NCI-H2029 treated with DMSO at 0.1 percent for 48 hours (cell line): ENCODE results near the gene VDAC1.
"Not testable (repeated sequence)": the region's sequence is repeated elsewhere in the genome, so short reads cannot be mapped to it uniquely, and the experiment has no call there.

Source experiments
- DNase-seq: peaks from one replicate; lab custom pipeline; 2025; lab: John Stamatoyannopoulos, UW

The VDAC1 gene

DNA sequence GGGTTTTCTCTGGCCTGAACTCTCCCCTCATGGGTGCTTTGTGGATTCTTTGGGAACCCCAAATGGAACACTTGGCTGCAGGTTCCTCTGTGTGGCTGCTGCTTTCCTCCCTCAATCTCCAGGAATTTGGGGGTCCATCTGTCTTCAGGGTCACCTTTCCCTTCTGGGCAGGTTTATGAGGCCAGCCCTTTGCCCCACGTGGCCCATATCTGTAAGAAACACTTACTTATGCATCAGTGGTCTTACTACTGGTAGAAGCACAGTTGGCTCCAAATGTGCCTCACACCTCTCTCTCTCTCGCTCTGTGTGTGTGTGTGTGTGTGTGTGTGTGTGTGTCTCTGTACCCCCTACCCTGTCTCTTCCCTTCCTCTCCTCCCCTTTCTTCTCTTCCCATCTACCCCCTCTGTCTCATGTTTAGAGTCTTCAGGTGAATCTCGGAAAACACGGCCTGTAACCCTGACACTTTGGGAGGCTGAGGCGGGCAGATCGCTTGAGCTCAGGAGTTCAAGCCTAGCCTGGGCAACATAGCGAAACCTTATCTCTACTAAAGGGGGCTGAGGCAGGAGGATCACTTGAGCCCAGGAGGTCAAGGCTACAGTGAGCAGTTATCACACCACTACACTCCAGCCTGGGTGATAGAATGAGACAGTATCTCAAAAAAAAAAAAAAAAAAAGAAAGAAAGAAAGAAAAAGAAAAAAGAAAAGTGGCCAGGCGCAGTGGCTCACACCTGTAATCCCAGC, 63.1 kb downstream of the VDAC1 start:
- no peak for DNase-seq

DNA sequence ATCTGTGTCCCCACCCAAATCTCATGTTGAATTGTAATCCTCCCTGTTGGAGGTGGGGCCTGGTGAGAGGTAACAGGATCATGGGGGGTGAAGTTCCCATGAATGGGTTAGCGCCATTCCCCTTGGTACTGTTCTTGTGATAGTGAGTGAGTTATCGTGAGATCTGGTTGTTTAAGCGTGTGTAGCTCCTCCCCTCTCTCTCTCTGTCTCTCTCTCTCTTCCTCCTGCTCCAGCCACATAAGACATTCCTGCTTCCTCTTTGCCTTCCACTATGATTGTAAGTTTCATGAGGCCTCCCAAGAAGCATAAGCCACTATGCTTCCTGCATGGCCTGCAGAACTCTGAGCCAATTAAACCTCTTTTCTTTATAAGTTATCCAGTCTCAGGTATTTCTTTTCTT, 65.1 kb downstream of the VDAC1 start:
- no peak for DNase-seq

DNA sequence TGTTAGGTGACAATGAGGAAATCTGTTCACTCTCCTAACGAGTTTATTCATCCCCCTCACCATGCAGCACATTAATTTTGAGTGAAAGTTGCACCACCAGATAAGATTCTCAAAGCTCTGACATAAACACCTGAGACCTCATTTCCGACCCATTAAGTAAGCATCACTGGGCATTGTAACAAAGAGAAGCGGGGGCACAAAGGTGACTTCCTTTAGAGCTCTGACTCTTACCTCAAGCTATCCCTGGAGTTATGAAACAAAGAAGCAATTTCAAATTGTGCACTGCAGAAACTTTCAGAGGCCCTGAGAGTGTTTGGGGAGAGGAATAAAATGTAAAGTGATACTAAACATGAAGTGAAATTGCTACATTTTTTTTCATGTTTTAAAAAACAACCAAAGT, 65.8 kb downstream of the VDAC1 start:
- DNase-seq: no peak

DNA sequence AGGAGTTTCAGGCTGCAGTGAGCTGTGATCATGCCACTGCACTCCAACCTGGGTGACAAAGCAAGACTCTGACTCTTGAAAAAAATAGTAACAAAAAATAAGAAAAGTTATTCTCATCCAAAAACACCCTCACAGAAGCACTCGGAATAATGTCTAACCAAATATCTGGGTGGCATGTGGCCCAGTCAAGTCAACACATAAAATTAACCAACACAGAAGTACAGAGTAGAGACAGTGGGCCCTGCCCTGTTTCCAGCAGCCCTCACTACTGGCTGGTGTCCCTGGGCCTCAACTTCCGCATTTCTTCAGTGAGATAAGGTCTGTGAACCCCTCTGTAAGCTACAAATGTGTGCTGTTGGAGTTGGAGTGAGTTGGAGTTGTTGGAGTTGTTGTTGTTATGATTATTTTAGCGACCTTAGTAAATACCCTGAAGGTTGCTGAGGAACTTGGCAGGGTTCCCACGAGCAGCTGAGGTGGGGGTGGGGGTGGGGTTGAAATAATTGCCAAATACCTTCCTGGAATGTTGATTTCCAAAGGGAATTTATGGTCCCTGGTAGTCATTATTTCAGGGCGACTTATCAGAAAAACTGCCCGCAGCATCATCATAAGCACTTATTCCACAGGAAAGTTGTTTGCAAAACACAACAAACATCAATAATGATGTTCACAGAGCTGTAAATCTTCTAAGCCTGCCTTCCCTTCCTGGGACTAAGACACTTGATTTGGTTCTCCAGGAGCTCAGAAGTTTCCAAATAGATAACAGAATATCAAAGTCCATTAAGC, 66.5 kb downstream of the VDAC1 start:
- DNase-seq: no peak

DNA sequence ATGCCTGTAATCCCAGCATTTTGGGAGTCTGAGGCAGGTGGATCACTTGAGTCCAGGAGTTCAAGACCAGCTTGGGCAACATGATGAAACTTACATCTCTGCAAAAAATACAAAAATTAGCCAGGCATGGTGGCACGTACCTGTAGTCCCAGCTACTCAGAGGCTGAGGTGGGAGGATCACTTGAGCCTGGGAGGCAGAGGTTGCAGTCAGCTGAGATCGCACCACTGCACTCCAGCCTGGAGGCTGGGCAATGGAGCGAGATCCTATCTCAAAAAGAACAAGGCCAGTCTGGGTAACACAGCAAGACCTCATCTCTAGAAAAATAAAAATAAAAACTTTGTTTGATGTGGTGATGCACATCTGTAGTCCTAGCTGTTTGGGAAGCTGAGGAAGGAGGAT, 67.1 kb downstream of the VDAC1 start:
- not testable (repeated sequence) for DNase-seq

DNA sequence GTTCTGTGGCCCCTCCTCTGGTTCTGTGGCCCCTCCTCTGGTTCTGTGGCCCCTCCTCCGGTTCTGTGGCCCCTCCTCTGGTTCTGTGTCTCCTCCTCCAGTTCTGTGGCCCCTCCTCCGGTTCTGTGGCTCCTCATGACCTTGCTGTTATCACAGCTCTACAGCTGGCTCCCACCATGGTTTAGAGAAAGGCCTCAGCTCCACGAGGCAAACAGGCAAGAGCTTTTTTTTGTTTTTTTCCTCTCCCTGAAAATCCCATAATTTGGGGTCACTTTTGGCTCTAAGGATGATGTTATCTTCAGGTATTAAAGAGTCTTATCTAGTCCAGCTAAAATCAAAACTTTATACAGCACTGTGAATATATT, 68.1 kb downstream of the VDAC1 start:
- no peak for DNase-seq

DNA sequence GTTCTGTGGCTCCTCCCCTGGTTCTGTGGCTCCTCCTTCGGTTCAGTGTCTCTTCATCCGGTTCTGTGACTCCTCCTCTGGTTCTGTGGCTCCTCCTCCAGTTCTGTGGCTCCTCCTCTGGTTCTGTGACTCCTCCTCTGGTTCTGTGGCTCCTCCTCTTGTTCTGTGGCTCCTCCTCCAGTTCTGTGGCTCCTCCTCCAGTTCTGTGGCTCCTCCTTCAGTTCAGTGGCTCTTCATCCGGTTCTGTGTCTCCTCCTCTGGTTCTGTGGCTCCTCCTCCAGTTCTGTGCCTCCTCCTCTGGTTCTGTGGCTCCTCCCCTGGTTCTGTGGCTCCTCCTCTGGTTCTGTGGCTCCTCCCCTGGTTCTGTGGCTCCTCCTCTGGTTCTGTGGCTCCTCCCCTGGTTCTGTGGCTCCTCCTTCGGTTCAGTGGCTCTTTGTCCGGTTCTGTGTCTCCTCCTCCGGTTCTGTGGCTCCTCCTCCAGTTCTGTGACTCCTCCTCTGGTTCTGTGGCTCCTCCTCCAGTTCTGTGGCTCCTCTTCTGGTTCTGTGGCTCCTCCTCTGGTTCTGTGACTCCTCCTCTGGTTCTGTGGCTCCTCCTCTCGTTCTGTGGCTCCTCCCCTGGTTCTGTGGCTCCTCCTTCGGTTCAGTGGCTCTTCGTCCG, 68.7 kb downstream of the VDAC1 start:
- DNase-seq: not testable (repeated sequence)

DNA sequence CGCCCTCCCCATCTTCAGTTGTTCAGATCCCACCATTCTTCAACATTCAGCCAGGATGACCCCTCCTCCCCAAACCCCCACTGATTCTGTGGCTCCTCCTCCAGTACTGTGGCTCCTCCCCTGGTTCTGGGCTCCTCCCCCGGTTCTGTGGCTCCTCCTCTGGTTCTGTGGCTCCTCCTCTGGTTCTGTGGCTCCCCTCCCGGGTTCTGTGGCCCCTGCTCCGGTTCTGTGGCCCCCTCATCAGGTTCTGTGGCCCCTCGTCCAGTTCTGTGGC, 69.2 kb downstream of the VDAC1 start:
- DNase-seq: no peak

DNA sequence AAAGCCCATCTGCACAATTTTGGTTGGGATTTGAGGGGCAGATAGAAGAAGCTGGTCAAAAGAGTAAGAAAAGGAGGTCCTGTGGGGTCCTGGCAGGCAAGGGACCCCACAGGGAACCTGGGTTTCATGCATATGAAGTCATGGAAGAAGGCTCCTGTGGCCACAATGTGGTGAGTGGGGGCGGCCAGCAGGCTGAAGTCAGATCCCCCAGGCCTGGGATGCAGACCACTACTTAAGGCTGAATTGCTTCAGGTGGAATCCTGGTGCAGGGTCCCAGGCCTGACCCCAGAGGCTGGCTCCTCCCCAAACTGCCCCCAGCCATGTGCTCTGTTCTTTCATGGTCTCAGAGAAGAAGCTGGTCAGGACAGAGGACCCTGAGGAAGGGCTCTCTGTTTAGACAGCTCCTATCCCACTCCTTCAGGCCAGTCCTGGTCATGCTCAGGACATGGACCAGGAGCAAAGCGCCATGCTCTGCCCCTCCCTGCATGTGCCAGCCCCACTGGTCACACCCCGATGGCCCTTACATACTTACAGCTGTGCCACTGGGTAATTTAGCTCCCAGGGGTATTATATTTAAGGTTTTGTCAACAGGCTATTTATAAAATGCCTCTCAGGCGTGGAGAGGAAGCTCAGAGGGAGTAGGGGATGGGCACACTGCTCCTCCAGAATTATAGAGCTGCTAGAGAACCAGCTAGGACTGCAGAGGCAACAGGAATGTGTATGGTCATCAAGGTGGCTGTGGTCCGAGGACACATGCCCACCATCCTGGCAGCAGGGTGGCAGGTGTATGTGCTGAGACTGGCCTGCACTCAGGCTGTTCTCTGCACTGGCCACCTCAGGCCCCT, 69.7 kb downstream of the VDAC1 start:
- peak; percentile 15 for DNase-seq

DNA sequence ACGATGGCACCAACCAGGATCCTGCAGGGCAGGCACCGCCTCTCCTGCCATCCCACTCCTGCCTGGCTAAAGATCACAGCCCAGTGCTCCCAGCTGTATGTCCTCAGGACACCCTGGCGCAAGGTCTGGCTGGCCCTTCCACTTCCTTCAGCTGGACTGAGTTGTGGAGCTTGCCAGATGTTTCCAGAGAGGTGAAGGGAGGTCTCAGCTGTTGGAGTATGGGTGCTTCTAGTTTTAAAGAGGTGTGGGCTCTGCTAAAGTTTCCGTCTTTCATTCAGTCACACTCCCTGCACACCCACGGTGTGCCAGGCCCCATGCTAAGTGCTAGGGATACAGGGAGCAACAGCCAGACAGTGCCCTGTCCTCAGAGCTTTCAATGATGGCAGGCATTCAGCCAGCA, 70.5 kb downstream of the VDAC1 start:
- DNase-seq: no peak

DNA sequence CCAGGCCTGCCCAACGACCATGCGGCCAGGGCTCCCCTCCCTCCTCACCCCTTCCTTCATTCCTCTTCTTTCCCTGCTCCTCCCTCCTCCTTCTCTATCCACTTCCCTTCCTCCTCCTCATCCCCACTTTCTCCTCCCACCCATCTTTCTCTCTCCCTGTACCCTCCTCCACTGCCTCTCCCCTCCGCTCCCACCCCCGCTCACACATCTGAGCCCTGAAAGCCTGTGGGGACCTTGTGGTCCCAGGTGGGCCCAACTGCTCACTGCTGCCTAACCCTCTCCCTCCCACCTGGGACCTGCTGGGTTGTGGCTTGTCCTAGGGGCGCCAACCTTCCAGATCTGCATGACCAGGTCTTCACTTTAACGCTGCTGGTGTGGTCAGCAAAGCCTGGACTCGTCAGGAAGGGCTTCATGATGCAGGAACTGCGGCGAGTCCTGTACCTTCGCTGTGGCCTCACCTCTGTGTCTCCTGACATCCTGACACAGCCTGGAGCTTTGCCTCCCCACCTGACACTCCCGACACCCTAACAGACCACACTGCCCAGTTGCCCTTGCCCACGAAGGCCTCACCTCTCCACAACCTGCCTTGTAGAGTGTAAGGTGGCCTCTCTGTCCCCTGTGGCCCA, 71.0 kb downstream of the VDAC1 start:
- no peak for DNase-seq

DNA sequence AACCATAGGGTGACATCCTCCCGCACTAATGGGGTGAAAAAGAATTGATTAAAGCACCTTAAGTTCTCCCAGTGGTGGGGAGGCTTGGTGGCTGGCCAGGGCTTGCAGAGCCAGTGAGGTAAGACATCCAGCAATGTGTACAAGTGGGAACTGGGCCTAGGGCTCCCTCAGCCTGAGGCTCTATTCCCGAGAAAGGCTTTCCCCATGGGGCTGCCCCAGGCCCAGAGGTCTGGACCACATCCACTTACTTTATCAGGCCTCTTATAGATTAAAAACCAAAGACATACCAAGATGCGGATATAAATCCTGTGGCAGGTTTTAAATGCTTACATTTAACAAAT, 71.6 kb downstream of the VDAC1 start:
- DNase-seq: no peak

DNA sequence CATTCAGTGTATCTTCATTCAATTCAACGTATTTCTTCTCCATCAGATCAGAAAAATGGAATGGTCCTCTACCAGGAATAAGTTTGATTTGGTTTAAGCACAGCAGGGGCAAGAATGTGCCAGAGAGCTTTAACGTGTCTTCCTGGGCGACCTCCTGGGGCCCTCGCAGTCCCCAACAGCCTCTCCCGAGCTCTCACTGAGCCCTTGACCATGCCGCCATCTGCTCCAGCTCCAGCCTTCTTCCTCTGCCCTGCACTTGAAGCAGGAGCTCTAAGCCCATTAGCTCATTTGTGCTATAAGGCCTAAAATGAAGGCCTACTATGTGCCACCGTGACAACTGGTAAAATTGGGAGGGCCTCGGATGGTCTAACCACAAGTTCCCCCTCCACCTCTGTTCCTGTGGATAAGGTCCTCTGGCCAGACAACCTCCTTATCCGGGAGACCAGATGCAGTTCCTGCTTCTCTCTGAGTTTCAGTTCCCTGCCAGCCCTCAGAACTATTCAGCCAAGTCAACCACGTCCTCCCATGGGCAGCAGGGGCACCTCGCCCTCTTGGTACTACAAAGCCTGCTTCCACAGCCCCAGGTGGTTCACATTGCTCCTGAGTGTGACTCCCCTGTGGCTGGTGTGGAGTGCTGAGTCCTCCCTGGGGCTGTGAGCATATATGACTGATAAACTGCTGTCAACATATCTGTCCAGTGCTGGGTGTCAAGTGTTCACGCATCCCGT, 72.2 kb downstream of the VDAC1 start:
- no peak for DNase-seq

DNA sequence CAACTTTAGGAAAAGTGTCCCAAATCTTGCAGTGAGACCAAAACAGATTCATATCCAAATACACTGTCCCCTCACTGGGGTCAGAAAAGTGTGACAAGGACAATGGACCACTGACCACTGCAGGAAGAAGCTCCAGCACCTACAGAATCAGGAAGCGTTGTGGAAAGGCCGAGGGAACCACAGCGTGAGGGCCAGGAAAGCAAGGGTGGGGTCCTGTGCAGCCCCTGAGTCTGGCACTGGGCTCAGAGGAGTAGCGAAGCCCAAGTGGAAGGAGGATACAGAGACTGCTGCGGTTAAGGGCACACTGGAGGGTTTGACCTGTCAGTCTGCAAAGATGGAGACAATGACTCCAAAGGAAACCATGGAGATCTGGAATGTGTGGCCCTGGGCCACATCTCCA, 73.2 kb downstream of the VDAC1 start:
- DNase-seq: no peak

DNA sequence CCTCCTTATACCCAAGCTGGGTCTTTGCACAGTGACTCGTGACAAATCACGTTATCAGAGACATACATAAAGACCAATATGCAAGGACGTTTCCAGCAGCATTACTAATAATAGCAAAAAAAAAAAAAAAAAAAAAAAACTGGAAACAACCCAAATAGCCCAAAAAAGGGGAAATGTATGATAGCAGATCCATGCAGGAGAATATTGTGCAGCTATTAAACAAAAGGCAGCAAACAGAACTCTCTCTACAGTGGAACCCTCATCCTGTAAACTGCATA, 74.0 kb downstream of the VDAC1 start:
- no peak for DNase-seq

DNA sequence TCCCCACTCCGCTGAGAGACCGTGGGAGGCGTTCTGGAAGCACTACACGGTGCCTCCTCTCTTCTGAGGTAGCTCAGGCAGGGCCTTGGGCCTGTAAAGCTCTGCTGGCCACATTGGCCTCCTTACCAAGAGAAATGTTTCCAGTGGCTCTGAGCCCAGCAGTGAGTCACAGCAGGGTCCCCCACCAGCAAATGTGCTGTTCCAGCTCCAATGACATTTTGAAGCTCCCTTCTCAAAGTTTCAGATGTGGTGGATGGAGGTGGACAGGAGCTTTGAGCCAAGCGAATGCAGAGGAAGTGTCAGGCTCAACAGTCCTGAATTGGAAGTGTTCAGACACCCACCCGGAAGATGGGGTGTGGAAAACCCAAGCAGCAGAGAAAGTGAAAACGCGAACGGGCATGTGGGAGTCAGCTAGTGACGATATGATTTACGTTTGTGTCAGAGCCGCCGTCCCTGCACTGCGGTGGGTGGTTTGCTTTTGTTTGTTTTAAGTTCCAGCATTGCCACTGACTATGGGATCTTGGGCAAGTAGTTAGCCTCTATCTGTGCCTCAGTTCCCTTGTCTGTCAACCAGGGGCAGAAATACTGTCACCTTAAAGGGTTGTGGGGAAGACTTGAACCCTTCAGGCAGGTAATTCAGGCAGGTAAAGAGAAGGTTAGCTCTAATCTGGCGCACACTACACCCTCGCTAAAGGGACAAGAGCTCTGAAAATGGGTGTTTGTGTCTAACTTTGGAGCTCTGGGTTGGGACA, 74.5 kb downstream of the VDAC1 start:
- no peak for DNase-seq

DNA sequence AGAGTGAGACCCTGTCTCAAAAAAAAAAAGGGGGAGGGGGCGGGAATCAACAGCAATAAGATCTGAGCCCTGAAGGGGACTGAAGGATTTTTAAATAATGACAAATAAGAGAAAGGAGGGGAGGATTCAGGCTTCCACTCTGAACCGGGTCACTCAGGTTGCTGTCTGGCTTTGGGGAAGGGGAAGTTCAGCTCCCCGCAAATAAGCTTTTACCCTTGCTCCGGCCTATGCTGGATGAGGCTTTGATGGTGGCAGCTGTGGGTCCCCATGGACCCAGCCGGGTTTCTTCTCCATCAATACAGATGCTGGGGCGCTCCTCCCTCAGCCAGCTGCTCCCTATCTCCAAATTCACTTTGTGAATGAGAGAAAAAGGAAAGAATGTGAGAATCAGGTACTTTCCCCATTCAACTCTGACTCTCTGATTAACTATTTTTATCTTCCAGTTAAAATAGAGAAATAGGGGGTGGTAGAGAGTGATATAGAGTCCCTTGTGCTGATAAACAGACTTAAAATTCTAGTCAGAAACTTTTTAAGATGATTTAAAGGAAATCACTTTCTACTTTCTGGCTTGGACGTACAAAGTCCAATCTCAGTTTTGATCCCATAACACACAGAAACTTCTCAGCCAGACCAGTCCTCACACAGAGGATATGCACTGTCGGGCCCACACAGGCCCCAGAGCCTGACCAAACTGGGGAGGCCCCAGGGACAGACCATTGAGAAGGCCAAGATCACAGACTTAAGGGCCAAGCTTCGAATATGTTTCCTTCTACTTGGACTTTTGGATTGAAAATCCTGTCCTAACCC, 76.0 kb downstream of the VDAC1 start:
- no peak for DNase-seq

DNA sequence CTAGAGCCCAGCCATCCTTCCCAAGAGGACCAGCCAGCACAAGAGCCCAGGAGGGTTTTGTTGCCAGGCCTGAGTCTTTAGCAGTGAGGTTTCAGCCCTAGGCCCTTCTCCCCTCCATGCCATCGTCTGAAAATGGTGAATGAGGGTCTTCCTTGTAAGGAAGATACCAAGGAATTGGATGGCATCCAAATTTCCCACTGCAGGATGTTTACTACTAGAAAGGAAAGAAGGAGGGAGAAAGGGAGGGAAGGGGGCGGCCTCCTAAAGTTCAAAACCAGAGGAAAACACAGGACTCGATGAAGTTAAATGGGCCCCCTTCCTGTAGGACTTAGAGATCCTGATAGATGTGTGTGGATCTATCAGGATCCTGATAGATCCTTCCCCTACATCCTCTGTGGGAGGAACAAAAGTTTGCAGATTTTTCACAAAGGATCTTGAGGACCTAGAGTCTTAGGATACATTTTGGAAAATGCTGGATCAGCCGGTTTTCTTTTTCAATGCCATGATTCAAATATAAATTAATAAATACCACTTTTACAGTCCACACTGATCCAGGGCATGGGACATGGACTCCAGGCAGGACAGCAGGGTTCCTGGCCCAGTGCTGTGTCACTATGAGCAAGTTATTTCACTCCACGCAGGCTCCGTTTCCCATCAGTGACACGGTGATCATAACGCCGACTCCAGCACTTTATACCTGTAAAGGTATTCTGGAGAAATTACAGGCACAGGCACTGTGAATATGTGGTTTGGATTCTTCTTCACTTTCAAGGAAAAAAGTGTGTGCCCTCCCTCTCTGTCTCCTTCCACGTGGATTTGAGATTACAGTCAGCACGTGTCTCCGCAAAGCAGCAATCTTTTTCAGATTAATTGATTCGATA, 77.2 kb downstream of the VDAC1 start:
- DNase-seq: no peak
